Measurements from ENCODE around the gene DMRTA1. TPM values are rescaled to one million over a fixed set of nuclear protein-coding genes. Genes with fewer than 3 reads are reported as not detected.
A peak's percentile ranks its signal among the peaks of the same experiment; 100 is the strongest.
"Not testable (repeated sequence)": the region's sequence is repeated elsewhere in the genome, so short reads cannot be mapped to it uniquely, and the experiment has no call there.

Gene DMRTA1, protein sequence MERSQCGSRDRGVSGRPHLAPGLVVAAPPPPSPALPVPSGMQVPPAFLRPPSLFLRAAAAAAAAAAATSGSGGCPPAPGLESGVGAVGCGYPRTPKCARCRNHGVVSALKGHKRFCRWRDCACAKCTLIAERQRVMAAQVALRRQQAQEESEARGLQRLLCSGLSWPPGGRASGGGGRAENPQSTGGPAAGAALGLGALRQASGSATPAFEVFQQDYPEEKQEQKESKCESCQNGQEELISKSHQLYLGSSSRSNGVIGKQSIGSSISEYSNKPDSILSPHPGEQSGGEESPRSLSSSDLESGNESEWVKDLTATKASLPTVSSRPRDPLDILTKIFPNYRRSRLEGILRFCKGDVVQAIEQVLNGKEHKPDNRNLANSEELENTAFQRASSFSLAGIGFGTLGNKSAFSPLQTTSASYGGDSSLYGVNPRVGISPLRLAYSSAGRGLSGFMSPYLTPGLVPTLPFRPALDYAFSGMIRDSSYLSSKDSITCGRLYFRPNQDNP
- total RNA-seq (2014; rRNA removed; shearing (Covaris generic)), result 1.3 and 1.4 TPM in 2 replicates
- polyA plus RNA-seq (2015; cell fraction: cytosol; rRNA removed), result 0.70 and 0.93 TPM in 2 replicates
- polyA plus RNA-seq (2015; cell fraction: nucleus; rRNA removed), result 1.7 and 2.1 TPM in 2 replicates

- DNase-seq (ENCODE audit: low read depth), result peak; percentile 76
Measured at GRCh38 chr9:22446589-22446949, at the start of gene DMRTA1. DMRTA1 (plus strand) TSS chr9:22446824; CDS start chr9:22447066, 242 bp downstream.

GRCh38 chr9:22401671-22402070 lies 45.0 kb upstream of the DMRTA1 start:
- peak; percentile 2 for DNase-seq (ENCODE audit: low read depth)

DNA sequence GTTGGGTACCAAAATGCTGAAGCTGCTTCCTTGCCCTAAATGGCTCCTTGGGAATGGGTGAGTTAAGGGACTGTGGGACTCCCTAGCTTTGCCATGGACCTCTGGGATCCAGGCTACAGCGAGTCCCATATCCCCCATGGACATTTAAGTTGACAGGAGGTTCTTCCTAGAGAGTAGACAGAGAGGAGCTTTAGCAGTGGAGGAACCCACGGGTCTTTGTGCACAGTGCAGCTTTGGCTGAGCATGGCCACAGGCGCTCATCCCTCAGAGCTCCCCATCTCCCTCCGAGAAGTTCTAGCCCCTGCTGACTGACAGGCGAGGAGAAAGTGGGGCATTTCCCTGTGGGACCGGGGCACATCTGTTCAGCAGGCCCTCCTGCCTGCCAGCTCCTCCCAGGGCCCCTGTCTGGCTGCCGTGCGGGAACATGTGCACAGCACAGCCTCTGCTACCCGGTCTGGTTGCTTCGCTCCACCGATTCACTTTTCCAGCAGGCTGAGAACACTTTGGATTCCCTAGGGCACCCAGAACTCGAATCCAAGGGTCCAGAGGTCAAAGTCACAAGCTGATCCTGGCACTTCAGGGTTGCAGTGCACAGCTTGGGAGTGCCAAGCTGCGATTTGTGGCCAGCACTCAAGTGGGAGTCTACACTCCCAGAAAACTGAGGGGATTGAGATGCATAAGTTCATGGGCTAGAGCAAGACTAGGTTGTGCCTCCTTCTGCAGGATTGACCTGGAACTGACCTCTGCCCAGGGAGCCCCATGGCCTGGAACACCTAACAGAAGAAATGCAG lies 40.6 kb upstream of the DMRTA1 start:
- DNase-seq (ENCODE audit: low read depth), result no peak

GRCh38 chr9:22413884-22414283 lies 32.7 kb upstream of the DMRTA1 start:
- peak; percentile 66 for DNase-seq (ENCODE audit: low read depth)

DNA sequence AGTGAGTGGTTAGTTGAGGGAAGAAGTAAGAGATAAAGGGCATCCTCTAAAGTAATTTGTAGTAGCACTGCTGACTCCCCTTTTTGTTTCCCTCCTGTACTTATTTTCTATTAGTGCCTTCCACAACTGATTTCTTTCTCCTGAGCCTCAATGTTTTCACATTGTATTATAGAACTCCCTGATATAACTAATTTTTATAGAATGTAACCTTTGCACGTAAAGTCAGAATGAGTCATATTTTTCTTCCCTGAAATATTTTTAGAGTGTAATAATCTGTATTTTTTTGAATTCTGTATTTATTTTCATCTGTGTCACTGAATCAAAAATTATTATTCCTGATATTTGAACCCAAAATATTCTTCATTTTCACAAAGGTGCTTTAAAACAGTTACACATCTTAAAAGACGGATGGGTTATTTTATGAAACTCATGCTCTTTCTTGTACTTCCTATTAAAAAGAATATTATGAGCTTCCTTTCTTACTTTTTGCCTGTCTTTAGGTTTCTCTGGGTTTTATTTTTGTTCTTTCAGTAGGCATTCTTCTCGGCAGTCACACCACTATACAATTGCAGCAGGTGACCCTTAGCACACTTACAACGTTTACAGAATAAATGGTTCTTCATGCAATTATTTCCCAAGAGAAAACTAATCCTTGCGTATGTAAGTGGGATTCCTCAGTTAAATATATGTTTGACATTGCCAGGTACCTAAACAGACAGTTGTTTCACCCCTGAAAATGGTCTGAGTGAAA lies 30.5 kb upstream of the DMRTA1 start:
- DNase-seq (ENCODE audit: low read depth), result no peak

DNA sequence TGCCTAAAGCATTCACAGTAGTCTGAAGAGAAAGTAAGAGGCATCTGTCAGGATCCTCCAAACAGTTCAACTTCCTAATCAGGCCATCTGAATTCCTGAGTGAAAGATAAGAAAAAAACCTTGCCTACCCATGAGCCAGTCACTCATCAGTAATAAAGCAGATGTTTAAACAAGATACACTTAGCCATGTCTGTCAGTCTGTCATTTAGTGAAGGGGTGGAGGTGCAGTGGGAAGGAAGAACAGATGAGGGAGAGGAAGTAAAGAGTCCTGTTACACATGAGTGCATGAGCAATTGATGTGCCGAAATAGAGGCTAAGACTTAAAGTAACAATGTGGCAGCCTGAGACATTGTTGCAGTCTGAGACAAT lies 29.9 kb upstream of the DMRTA1 start:
- peak; percentile 57 for DNase-seq (ENCODE audit: low read depth)

DNA sequence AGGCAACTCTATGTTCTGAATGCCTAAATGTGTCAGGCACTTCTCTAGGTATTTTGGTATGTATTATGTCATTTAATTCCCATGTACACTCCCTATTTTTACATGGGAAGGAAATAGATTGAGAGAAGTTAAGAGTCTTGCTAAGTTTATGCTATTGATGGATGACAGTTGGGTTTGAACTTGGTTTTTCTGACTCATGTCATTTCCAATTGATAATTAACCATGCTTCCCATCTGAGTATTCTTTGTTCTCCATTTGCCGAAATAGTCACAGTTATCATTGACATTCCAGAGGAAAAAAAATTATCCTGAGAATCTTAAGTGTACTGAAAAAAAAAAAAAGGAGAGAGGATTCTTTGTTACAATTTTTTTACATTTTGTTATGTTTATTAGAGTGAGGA lies 23.1 kb upstream of the DMRTA1 start:
- no peak for DNase-seq (ENCODE audit: low read depth)

DNA sequence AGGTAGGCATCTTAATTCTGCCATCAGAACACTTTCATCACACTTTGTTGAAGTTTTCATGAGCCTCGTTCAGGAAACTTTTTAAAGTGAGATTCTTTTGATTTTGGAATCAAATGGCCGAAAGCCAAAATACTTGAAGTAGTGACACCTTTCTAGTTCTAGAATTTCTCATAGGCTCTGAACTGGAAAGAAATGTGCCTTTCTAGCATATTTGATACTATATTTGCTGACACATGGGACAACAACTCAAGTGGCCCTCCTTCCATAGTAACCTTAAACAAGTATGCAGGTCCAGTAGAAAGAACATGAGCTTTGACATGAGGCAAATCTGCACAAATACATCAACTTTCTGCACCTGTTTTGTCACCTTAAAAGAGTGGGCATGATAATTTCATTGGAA lies 22.0 kb upstream of the DMRTA1 start:
- no peak for DNase-seq (ENCODE audit: low read depth)

GRCh38 chr9:22425551-22425950 lies 21.1 kb upstream of the DMRTA1 start:
- DNase-seq (ENCODE audit: low read depth), result no peak

DNA sequence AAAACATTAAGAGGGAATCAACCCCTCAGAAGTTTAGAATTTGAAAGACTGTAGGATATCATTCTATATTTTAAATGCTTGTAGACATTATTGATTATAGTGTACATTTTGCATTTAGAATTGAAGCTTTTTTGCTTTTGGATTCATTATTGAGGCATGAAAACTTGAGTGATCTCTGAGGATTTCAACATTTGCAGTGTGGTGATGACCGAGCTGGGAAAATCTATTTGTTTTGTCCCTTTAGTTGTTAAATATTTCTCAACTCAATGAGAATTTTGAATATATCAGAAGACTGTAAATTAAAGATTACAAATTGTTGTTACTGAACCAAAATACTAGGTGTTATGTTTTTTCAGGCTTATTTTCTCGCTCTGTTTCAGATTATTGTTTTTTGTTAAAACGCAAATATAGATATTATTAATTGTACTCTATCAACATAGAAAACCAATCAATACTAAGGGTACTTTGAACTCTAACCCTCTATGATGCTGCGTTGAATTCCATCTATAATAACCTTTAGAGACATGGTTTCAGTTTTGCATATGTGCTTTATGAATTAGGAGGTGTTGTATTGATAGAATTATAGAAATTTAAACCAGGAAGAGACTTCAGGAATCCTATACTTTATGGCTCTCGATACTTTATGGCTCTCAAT lies 19.3 kb upstream of the DMRTA1 start:
- DNase-seq (ENCODE audit: low read depth), result no peak

DNA sequence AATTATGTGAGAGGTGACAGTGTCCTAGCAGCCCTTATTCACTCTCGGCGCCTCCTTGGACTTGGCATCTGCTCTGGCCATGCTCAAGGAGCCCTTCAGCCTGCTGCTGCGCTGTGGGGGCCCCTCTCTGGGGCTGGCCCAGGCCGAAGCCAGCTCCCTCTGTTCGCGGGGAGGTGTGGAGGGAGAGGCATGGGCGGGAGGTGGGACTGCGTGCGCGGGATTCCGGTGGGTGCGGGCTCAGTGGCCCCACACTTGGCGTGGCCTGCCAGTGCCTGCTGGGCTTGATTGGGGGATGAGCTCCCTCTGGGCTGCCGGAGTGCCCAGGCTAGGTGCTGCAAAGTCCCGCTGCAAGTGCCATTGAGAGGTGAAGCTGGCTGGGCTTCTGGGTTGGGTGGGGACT lies 12.9 kb upstream of the DMRTA1 start:
- no peak for DNase-seq (ENCODE audit: low read depth)

DNA sequence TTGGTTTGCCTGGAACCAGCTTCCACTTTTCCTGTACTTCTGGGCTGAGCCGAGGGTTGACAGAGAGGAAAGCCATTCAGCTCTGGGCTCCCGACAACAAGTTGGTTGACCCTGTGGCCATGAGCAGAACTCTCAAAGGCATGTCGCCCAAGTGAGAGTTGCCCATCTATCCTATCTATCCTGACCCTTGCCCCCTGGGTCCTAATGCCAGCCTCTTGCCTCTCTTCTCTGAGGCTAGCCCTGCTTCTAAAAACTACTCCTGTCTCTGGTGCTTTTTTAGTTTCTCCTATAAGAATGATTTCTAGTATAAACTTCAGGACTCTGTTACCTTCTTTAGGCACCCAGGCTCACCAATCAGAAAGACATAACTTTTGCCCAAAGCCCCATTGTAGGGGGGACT lies 11.4 kb upstream of the DMRTA1 start:
- DNase-seq (ENCODE audit: low read depth), result not testable (repeated sequence)

DNA sequence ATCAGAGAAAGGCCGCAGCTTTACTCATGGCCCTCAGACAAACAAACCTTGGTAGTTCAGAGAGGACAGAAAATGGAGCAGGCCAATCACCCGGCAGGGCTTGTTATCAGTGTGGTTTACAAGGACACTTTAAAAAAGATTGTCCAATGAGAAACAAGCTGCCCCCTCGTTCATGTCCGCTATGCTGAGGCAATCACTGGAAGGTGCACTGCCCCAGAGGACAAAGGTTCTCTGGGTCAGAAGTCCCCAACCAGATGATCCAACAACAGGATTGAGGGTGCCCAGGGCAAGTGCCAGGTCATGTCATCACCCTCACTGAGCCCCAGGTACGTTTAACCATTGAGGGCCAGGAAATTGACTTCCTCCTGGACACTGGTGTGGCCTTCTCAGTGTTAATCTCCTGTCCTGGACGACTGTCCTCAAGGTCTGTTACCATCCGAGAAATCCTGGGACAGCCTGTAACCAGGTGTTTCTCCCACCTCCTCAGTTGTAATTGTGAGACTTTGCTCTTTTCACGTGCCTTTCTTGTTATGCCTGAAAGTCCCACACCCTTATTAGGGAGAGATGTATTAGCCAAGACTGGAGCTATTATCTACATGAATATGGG lies 9.1 kb upstream of the DMRTA1 start:
- not testable (repeated sequence) for DNase-seq (ENCODE audit: low read depth)

- no peak for DNase-seq (ENCODE audit: low read depth)
Measured at GRCh38 chr9:22440841-22441240, 5.8 kb upstream of the DMRTA1 start.

DNA sequence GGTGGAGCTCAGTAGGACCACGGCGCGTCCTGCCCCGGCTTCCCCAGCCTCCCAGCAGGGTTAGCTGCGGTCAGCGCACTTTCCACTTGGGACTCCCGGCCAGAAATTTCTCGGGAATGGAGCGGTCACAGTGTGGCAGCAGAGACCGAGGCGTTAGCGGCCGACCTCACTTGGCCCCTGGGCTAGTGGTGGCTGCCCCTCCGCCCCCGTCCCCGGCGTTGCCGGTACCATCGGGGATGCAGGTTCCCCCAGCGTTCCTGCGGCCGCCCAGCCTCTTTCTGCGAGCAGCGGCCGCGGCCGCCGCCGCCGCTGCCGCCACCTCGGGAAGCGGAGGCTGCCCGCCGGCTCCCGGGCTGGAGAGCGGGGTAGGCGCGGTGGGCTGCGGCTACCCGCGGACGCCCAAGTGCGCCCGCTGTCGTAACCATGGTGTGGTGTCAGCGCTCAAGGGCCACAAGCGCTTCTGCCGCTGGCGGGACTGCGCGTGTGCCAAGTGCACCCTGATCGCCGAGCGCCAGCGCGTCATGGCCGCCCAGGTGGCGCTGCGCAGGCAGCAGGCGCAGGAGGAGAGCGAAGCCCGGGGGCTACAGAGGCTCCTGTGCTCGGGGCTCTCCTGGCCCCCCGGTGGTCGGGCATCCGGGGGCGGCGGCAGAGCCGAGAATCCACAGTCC lies 460 bp downstream of the DMRTA1 start:
- peak; percentile 68 for DNase-seq (ENCODE audit: low read depth)

GRCh38 chr9:22447618-22448305 lies 1.1 kb downstream of the DMRTA1 start:
- DNase-seq (ENCODE audit: low read depth), result peak; percentile 16

GRCh38 chr9:22449719-22450118 lies 3.1 kb downstream of the DMRTA1 start:
- DNase-seq (ENCODE audit: low read depth), result no peak

- peak; percentile 31 for DNase-seq (ENCODE audit: low read depth)
Measured at GRCh38 chr9:22452415-22453010, 5.9 kb downstream of the DMRTA1 start.

DNA sequence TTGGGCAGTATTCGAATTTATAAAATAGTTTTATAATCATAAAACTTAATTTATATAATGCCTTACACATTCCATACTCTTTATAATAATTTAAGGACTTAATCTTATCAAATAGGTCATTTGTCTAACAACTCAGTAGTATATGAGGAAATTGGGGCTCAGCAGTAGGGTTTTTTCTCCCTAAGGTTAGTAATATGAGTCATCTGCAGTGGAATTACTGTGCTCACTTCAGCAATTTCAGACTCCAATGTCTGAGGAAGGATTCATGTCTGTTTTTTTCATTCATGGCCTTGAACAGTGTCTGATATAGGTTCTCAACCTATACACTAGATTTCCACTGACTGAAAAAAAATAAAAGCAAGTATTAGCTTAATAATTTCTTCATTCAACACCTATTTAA lies 7.4 kb downstream of the DMRTA1 start:
- DNase-seq (ENCODE audit: low read depth), result peak; percentile 31
